Testis (tissue), 2 donors: Measurements from ENCODE around the gene NKX6-2.

ENCODE experiments used
- POLR2A ChIP-seq: fragments of 450-650 bp; IDR thresholded peaks from one replicate; pipeline ENCODE4 v1.6.1; 2017; ENCODE audit warnings: antibody characterized with exemption, mild to moderate bottlenecking, moderate library complexity
- TF ChIP-seq, protein P1 (sequence below), 3 experiments: fragments of 450-650 bp in 2 of 3; fragments of 200-600 bp in 1 of 3; sonication (generic) in 1 of 3; IDR thresholded peaks; one replicate each; pipeline ENCODE4 v1.5.1; 2016 to 2019; ENCODE audit warnings: antibody characterized with exemption in 3 of 3, mild to moderate bottlenecking in 2 of 3, moderate library complexity in 1 of 3

DNA sequence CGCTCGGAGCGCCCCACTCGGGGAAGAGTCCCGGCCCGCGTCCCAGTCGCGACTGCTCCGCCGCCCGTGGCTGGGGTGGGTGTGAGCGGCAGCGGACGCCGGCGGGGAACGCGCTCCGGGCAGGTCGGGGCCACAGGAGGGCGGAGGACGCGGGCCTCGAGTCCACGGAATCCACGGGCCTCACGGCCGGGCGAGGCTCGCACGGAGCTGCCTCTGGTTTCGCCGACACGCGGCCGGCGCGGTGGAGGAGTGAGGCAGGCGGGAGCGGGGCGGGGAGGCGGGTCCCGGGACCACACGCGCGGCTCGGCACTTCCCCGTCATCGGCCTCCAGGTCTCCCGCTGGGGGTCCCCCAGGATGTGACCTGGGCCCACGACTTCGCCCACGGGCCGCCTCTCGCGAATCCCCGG lies 533 bp upstream of the NKX6-2 start:
- TF ChIP-seq, protein P1, sequence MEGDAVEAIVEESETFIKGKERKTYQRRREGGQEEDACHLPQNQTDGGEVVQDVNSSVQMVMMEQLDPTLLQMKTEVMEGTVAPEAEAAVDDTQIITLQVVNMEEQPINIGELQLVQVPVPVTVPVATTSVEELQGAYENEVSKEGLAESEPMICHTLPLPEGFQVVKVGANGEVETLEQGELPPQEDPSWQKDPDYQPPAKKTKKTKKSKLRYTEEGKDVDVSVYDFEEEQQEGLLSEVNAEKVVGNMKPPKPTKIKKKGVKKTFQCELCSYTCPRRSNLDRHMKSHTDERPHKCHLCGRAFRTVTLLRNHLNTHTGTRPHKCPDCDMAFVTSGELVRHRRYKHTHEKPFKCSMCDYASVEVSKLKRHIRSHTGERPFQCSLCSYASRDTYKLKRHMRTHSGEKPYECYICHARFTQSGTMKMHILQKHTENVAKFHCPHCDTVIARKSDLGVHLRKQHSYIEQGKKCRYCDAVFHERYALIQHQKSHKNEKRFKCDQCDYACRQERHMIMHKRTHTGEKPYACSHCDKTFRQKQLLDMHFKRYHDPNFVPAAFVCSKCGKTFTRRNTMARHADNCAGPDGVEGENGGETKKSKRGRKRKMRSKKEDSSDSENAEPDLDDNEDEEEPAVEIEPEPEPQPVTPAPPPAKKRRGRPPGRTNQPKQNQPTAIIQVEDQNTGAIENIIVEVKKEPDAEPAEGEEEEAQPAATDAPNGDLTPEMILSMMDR (IDR thresholded peaks at IDR 0.05) = no peak
- no peak for TF ChIP-seq POLR2A
